ENCODE results near the gene RFX3.

- TF ChIP-seq CTCF (IDR thresholded peaks at IDR 0.05 in 4 of 5, conservative IDR thresholded peaks at IDR 0.05 in 1 of 5), result no peak
- TF ChIP-seq POLR2A (IDR thresholded peaks at IDR 0.05), result no peak
Measured at GRCh38 chr9:3256571-3257330, 269.1 kb downstream of the RFX3 start.

Measured in gastrocnemius medialis (tissue), 4 donors.